Astrocyte of the hippocampus (primary cell): ENCODE results near the gene TRAFD1.
"Not testable (repeated sequence)": the region's sequence is repeated elsewhere in the genome, so short reads cannot be mapped to it uniquely, and the experiment has no call there.

Source experiments
- DNase-seq: peaks from one replicate; pipeline ENCODE4 v3.0.0; 2011; ENCODE audit warnings: low read depth, low spot score

TRAFD1 gene, protein sequence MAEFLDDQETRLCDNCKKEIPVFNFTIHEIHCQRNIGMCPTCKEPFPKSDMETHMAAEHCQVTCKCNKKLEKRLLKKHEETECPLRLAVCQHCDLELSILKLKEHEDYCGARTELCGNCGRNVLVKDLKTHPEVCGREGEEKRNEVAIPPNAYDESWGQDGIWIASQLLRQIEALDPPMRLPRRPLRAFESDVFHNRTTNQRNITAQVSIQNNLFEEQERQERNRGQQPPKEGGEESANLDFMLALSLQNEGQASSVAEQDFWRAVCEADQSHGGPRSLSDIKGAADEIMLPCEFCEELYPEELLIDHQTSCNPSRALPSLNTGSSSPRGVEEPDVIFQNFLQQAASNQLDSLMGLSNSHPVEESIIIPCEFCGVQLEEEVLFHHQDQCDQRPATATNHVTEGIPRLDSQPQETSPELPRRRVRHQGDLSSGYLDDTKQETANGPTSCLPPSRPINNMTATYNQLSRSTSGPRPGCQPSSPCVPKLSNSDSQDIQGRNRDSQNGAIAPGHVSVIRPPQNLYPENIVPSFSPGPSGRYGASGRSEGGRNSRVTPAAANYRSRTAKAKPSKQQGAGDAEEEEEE

DNA sequence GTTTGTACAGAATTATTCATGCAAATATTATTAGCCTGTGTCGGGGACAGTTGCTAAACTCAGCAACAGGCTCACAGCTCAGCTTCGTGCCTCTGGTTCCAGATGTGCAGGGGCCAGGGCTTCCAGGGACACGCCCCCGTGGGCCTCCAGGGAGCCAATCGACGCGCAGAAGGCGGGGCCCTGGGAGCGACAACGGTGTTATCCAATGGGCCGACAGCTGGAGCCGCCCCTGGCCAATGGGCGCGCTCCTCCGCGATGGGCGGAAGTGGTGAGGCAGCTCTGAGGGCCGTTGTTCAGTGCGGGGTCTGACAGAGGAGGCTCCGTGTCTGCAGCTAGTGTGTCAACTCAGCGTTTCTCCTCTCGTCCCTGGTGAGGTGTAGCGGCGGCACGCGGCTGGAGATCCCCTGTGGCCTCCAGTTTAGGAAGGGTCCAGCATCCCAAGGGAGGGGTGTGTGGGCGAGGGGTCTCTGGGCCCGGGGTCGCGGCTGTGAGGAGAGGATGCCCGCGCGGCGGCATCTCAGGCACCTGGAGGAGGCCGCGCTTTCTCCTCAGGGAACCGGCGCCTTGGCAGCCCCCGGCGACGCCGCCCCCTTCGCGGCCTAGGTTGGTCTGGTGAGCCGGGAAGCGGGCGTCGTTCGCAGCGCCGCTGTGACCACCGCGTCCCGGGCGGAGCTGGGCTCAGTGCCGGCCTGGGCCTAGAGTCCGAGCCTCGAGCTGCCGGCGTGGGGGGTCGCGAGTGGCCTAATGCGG lies at the start of gene TRAFD1:
Gene TRAFD1, plus strand, starts transcription at position 311 of the 750 bp plus-strand sequence. CDS start 4,963 bp downstream, outside the sequence.
- DNase-seq: peak; percentile 99

DNA sequence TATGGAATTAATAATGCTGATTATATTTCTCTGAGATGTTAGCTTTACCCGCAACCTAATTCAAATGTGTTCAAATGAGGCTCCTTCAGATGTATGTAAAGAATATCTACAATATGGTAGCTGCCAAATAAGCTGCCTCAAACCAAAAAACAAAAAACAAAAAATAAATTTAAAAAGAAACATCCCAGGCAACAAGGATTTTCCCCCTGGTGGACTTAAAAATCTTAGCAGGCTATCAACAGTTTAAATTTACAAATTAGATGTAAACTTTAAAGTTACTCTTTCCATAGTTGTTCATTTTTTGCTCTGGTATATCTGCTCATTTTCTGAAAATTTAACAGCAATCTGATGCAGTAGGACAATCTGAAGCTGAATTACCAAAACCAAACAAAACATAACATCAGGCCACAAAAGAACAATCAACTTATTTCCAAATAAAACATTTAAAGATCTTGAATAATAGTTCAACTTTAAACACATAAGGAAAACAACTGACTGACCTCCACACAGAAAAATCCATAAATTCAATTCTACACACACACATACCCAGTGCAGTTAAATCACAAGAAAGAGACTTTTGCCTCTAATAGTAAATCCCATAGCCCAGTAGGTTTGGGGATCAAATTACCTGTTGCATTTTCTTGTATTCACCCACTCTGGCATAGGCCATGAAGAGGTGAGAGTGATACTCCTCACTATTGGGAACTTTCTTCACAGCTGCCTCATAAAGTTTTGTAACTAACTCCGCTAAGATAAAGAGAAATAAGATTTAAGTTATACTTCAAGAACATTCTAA lies 38.1 kb upstream of the TRAFD1 start:
- DNase-seq: no peak

DNA sequence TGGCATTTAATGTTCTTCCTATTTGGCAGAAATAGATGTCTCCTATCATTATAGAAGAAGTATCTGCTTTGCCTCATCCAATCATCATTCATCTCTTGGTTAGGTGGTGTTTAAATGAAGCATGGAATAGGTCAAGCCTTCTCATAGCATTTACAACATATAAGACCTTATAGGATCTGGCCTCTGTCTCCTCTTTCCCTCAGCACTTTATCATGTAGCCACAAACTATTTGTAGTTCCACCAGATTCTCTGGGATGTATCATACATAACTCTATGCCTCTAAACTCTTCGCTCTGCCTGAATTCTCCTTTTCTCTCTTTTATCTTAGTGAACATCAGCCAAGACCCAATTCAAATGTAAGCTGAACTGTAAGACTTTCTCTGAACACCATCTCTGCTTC lies 37.5 kb upstream of the TRAFD1 start:
- no peak for DNase-seq

DNA sequence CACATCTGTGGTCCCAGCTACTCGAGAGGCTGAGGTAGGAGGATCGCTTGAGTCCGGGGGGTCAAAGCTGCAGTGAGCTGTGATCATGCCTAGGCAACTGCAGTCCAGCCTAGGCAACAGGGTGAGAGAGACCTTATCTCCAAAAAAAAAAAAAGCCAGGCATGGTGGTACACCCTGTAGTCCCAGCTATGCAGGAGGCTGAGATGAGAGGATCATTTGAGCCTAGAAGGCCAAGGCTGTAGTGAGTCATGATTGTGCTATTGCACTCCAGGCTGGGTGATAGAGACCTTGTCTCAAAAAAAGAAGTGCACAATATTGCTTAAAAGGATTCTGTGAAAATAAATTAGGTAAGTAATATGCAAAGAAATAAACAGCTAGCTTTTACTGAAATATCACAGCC lies 33.8 kb upstream of the TRAFD1 start:
- DNase-seq: no peak

DNA sequence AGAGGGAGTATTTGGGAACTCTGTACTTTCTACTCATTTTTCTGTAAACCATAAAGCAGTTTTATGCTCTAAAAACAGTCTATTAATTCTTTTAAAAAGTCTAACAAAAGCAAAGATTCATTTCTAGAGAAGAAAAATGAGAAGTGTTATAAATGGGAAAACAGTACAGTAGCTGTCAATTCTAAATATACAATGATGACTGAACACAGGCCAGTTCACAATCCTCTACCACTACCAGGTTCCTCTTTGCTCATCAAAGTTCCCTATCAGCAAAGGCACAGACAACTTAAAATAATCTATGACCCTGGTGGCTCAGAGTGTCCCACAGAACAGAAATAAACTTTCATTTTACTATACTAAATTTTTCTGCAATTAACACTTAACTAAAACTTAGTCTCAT lies 29.3 kb upstream of the TRAFD1 start:
- no peak for DNase-seq

DNA sequence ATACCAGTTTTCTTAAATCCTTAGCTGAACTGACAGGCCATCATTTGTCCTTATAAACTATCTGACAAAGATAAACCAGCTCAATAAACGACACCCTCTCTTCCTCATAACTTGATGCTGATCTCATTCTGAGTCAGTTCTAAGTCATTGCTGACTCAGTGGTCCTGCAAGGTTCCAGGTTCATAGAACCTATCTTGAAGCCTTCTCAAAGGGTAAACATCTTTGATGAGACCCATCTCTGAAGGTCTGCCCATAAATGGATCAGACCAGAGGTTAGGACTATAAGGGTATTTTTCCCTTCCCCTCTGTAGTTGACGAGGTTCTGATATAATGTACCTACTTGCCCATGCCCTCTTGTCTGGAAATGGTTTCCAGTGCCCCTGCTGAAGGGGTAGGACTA lies 28.7 kb upstream of the TRAFD1 start:
- DNase-seq: peak; percentile 44

DNA sequence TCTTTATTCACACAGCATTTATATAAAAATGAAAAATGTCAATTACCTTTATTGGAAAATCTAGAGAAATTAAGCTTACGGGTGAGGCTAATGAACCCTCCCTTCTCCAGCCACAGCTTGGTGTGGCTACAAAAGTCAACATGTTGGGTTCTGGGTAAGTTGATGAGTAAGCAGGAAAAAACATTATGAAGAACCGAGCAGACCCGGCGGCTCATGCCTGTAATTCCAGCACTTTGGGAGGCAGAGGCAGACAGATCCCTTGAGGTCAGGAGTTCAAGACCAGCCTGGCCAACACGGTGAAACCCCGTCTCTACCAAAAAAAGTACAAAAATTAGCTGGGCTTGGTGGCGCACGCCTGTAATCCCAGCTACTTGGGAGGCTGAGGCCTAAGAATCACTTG lies 27.7 kb upstream of the TRAFD1 start:
- peak; percentile 28 for DNase-seq

DNA sequence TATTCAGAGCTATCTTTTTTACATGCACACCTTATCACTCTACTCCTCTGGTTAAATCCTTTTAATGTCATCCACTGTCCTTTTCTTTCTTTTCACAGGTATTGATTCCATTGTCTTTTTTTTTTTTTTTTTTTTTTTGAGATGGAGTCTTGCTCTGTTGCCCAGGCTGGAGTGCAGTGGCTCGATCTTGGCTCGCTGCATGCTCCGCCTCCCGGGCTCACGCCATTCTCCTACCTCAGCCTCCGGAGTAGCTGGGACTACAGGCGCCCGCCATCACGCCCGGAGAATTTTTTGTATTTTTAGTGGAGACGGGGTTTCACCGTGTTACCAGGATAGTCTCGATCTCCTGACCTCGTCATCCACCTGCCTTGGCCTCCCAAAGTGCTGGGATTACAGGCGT lies 24.9 kb upstream of the TRAFD1 start:
- not testable (repeated sequence) for DNase-seq

DNA sequence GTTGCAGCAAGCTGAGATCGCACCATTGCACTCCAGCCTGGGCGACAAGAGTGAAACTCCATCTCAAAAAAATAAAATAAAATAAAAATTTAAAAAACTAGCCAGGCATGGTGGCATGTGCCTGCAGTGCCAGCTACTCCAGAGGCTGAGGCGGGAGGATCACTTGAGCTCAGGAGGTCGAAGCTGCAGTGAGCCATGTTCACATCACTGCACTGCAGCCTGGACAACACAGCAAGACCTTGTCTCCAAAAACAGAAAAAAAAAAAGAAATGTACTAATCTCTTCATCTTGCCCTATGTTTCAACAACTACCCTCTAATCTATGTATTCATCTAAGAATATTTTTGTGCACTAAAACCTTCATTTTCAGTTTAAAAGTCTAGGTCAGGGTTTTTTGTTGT lies 23.2 kb upstream of the TRAFD1 start:
- no peak for DNase-seq

DNA sequence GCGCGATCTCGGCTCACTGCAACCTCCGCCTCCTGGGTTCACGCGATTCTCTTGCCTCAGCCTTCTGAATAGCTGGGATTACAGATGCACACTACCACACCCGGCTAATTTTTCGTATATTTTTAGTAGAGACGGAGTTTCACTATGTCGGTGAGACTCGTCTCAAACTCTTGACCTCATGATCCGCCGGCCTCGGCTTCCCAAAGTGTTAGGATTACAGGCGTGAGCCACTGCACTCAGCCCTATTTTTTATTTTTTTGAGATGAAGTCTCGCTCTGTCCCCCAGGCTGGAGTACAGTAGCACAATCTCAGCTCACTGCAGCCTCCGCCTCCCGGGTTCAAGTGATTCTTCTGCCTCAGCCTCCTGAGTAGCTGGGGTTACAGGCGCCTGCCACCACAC lies 22.6 kb upstream of the TRAFD1 start:
- not testable (repeated sequence) for DNase-seq

DNA sequence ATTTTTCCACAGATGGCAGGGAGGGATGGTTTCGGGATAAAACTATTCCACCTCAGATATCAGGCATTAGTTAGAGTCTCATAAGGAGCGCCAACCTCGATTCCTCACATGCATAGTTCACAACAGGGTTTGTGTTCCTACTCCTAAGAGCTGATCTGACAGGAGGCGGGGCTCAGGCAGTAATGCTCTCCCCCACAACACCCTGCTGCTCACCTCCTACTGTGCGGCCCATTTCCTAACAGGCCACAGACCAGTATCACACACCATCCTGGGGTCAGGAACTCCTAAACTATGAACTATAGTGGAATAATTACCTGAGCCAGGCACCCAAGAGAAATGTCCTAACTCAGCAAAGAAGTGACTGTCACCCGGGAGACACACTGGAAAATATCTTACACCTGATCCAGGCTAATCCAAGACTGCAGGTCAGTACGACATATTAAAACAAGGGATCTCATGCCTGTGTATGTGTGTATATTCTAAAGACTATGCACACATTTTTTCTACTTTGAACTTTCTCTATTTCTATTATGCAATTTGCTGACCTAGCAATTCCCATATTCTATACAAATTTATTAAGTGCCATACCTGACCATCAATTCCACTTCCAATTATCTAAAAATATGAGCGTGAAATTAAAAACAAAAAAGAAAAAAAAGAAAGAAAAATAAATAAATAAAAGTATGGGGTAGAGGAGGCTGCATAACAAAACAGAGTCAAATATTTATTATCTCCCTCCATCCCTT lies 21.4 kb upstream of the TRAFD1 start:
- no peak for DNase-seq

DNA sequence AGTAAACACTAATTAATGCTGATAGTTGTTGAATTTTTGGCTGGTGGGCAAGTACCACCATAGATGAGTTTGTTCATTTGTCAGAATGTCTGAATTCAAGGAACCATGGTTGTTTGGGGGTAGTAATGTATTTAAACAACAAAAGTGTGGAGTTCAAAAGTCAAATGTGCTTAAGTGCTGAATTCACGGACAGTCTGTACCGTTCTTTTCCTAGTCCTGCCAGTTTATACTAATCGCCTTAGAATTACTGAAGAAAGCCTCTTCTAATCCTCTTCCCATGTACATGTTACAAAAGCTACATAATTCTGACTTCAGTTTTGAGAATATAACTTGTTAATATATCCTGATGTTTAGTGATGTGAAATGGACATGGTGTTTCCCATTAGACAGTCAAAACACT lies 19.5 kb upstream of the TRAFD1 start:
- no peak for DNase-seq

DNA sequence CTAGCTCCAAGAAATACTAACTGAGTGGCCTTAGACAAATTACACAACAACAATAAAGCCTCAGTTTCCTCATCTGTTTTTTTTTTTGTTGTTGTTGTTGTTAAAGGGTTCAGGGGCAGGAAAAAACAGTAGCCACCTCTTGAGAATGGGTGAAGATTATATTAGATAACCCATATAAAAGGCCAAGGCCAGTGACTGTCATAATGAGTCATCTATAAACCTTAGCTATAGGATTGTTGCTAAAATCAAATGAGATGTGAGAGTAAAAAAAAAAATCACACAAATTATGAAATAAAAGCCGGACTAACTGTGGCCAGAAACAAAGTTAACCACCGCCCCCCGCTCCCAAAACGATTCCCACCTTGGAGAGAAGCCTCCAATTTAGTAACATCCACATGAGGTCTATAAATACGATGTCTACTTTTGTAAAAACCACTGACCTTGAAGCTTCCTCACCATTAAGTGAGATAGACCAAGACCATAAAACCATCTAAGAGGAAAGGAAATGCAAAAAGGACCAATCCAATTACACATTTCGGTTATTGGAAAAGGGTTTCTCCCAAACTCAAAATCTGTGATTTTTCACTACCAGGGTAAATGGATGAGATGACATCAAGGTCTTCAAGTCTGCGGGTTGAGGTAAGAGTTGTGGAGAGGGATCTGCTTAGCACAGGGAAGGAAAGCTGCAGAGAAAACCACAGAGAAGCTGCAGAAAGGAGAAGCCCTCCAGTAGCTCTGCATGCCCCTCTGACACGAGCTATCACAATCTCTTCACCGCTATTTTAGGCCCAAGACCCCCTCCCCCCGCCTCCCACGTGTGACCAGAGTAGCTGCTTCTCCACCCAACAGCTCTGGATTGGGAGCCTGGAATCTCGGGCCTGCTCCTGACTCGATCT lies 17.8 kb upstream of the TRAFD1 start:
- DNase-seq: peak; percentile 55

DNA sequence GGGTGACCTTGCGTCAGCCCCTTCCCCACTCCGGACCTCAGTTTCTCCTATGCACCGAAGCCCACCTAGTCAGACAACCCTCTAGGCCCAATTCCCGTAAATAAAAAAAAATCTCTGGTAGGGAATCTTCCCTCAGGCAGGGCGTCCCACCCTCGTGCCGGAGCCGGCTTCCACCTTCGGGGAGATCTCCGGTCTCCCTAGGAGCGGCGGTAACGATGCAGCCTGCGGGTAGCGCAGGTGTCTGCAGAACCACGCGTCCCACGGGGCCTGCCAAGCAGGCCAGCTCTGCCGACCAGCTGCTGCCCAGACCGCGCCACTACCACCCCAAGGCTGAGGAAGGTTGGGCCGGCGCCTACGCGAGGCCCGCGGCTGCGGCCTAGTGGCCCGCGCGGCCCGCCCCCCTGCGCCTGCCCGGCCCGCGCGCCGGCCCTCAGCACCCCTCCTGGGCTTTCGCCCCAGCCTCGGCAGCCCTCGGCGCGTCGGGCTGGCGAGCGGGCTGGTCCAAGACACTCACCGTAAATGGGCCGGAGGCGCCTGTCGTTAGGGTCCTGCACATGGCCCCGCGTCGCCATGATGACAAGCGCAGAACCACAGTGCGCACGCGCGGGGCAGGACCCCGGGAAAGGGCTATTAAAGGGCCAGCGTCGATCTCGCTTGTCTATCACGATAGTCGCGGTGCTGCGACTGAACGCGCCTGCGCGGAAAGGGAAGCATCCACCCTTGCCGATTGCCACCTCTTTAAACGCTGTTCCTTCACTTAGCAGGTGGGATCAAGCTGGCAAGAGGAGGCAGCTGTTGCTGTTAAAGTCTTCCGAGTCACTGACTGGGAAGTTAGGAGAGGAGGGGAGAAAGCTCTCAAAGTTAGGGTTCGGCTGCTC lies 16.9 kb upstream of the TRAFD1 start, which contains the start of gene NAA25:
Gene NAA25, minus strand, starts transcription at position 582 of the 878 bp plus-strand sequence. Its CDS starts 10 bp downstream, at position 572.
- peak; percentile 95 for DNase-seq

DNA sequence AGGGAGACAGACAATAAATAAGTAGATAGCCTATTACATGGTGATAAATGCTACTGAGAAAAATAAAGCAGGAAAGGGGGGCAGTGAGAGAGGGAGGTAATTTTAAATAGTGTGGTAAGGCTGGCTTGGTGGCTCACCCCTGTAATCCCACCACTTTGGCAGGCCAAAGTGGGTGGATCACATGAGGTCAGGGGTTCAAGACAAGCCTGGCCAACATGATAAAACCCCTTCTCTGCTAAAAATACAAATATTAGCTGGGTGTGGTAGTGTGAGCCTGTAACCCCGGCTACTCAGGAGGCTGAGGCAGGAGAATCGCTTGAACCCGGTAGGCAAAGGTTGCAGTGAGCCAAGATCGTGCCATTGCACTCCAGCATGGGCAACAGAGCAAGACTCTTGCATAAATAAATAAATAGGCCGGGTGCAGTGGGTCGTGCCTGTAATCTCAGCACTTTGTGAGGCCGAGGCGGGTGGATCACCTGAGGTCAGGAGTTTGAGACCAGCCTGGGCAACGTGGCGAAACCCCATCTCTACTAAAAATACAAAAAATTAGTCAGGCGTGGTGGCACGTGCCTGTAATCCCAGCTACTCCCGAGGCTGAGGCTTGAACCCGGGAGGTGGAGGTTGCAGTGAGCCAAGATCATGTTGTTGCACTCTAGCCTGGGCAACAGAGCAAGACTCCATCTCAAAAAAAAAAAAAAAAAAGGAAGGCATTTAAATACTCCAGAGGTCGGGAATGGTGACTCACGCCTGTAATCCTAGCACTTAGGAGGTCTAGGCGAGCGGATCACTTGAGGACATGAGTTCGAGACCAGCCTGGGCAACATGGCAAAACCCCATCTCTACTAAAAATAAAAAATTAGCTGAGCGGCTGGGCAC lies 14.3 kb upstream of the TRAFD1 start:
- not testable (repeated sequence) for DNase-seq

DNA sequence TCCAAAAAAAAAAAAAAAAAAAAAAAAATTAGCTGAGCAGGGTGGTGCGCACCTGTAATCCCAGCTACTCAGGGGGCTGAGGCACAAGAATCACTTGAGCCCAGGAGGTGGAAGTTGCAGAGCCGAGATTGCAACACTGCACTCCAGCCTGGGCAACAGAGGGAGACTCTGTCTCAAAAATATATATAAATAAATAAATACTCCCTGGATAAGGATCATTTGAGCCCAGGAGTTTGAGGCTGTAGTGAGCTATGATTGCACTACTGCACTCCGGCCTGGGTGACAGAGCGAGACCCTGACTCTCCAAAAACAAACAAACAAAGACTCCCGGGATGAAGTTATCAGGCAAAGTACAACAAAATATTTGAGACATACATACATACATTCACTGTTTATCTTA lies 13.4 kb upstream of the TRAFD1 start:
- DNase-seq: no peak

DNA sequence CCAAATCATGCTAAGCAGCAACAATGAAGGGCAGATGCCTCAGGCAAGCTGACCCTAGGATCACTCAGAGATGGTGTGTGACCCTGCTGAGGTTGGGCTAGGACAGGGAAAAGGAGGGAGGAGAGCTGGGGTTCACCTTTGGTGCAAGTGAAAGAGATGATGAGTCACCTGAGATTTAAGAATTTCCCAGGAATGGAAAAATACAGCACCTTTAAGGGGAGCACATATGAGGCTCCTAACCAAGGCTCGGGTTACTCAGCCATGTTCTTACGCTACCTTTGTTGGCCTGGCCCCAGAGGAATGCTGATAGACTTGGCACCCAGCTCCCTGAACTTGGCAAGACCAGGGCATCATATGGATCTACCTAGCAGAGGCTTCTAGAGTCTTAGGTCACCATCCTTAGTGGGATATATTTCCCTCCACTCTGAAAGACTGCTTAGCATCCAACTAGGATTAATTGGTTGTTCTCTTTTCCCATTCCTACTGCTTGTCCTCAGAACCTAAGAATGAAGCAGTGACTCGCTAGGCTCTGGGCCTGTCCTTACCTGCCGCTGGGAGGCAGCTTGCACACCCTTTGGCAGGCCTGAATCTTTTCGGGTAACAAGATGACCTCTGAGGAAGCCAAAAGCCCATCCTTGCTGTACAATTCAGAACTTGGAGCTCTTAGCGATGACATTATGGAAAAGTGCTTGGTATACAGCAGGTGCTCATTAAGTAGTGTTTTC lies 12.8 kb upstream of the TRAFD1 start:
- no peak for DNase-seq
